Measurements from ENCODE around the gene COL18A1. TPM values are rescaled to one million over a fixed set of nuclear protein-coding genes. Genes with fewer than 3 reads are reported as not detected.

Gene COL18A1
- total and polyA plus RNA-seq, 2 of the 8 experiments (the other 6 are each of a cell fraction or from before 2014, with no cell fraction given) = 145 to 201 TPM

DNA sequence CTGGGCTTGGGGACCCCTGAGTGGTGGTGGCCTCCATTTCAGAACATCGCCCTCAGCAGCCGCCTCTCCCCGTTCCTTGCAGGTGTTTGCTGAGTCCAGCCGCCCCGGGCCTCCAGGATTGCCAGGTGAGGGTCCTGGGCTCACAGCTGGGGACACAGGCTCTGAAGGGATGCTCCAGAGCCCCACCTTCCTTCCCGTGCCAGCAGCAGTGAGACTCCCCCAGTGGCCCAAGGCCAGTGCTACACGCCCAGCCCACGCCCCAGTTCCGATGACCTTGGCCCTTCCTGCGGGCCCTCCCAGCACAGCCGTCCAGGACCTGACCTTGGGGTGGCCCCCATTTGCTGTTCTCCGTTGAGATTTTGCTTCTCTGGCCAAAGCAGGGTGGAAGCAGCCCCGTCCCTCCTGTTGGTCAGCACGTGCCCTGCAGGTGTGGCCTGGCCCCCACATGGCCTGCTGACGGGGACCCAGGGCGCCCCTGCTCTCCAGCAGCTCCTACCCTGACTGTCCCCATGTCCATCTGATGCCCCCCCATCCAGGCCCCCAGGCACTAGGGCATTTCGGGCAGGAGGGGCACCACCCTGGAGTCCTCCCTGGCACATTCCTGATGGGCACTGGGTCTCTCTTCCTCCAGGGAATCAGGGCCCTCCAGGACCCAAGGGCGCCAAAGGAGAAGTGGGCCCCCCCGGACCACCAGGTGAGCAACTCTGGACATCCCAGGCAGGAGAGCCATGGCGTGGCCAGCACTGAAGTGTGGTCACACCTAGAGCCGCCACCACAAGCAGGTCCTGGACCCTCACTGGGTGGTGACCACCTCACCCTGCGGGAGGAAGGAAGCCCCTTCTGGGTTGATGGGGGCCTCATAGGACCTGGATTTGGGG is 92.2 kb downstream of the COL18A1 start (continued):
- TF ChIP-seq, protein P1, sequence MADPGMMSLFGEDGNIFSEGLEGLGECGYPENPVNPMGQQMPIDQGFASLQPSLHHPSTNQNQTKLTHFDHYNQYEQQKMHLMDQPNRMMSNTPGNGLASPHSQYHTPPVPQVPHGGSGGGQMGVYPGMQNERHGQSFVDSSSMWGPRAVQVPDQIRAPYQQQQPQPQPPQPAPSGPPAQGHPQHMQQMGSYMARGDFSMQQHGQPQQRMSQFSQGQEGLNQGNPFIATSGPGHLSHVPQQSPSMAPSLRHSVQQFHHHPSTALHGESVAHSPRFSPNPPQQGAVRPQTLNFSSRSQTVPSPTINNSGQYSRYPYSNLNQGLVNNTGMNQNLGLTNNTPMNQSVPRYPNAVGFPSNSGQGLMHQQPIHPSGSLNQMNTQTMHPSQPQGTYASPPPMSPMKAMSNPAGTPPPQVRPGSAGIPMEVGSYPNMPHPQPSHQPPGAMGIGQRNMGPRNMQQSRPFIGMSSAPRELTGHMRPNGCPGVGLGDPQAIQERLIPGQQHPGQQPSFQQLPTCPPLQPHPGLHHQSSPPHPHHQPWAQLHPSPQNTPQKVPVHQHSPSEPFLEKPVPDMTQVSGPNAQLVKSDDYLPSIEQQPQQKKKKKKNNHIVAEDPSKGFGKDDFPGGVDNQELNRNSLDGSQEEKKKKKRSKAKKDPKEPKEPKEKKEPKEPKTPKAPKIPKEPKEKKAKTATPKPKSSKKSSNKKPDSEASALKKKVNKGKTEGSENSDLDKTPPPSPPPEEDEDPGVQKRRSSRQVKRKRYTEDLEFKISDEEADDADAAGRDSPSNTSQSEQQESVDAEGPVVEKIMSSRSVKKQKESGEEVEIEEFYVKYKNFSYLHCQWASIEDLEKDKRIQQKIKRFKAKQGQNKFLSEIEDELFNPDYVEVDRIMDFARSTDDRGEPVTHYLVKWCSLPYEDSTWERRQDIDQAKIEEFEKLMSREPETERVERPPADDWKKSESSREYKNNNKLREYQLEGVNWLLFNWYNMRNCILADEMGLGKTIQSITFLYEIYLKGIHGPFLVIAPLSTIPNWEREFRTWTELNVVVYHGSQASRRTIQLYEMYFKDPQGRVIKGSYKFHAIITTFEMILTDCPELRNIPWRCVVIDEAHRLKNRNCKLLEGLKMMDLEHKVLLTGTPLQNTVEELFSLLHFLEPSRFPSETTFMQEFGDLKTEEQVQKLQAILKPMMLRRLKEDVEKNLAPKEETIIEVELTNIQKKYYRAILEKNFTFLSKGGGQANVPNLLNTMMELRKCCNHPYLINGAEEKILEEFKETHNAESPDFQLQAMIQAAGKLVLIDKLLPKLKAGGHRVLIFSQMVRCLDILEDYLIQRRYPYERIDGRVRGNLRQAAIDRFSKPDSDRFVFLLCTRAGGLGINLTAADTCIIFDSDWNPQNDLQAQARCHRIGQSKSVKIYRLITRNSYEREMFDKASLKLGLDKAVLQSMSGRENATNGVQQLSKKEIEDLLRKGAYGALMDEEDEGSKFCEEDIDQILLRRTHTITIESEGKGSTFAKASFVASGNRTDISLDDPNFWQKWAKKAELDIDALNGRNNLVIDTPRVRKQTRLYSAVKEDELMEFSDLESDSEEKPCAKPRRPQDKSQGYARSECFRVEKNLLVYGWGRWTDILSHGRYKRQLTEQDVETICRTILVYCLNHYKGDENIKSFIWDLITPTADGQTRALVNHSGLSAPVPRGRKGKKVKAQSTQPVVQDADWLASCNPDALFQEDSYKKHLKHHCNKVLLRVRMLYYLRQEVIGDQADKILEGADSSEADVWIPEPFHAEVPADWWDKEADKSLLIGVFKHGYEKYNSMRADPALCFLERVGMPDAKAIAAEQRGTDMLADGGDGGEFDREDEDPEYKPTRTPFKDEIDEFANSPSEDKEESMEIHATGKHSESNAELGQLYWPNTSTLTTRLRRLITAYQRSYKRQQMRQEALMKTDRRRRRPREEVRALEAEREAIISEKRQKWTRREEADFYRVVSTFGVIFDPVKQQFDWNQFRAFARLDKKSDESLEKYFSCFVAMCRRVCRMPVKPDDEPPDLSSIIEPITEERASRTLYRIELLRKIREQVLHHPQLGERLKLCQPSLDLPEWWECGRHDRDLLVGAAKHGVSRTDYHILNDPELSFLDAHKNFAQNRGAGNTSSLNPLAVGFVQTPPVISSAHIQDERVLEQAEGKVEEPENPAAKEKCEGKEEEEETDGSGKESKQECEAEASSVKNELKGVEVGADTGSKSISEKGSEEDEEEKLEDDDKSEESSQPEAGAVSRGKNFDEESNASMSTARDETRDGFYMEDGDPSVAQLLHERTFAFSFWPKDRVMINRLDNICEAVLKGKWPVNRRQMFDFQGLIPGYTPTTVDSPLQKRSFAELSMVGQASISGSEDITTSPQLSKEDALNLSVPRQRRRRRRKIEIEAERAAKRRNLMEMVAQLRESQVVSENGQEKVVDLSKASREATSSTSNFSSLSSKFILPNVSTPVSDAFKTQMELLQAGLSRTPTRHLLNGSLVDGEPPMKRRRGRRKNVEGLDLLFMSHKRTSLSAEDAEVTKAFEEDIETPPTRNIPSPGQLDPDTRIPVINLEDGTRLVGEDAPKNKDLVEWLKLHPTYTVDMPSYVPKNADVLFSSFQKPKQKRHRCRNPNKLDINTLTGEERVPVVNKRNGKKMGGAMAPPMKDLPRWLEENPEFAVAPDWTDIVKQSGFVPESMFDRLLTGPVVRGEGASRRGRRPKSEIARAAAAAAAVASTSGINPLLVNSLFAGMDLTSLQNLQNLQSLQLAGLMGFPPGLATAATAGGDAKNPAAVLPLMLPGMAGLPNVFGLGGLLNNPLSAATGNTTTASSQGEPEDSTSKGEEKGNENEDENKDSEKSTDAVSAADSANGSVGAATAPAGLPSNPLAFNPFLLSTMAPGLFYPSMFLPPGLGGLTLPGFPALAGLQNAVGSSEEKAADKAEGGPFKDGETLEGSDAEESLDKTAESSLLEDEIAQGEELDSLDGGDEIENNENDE (IDR thresholded peaks at IDR 0.05; ENCODE audit: insufficient replicate concordance, low read length) = no peak
- TF ChIP-seq TBP (IDR thresholded peaks at IDR 0.05; ENCODE audit: low read depth, low read length) (no peak), CTBP2 (IDR thresholded peaks at IDR 0.05; ENCODE audit: borderline replicate concordance, insufficient read depth, insufficient read length, low read length) (no peak), BRCA1 (IDR thresholded peaks at IDR 0.05; ENCODE audit: low read depth, low read length) (no peak), JUND (IDR thresholded peaks at IDR 0.05; ENCODE audit: low read length) (no peak), NANOG (IDR thresholded peaks at IDR 0.05; ENCODE audit: insufficient read depth, low read depth, low read length, poor library complexity, severe bottlenecking) (no peak), HDAC2 (IDR thresholded peaks at IDR 0.05; ENCODE audit: borderline replicate concordance in 1 of 2, low read depth in 2 of 2, low read length in 2 of 2) (no peak), POLR2A (IDR thresholded peaks at IDR 0.05; ENCODE audit: control extremely low read depth in 1 of 2, low read depth in 2 of 2, low read length in 2 of 2) (no peak)
- TF ChIP-seq, protein P2, sequence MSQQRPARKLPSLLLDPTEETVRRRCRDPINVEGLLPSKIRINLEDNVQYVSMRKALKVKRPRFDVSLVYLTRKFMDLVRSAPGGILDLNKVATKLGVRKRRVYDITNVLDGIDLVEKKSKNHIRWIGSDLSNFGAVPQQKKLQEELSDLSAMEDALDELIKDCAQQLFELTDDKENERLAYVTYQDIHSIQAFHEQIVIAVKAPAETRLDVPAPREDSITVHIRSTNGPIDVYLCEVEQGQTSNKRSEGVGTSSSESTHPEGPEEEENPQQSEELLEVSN (IDR thresholded peaks at IDR 0.05) = no peak

All from H1 (cell line).